Thymus (tissue), 11 donors: ENCODE data around the gene RNF152. TPM values are rescaled to one million over a fixed set of nuclear protein-coding genes. Genes with fewer than 3 reads are reported as not detected.

Source experiments
- DNase-seq, 9 donors: peaks; one replicate each; pipeline ENCODE4 v3.0.0-alpha.2; 2013; ENCODE audit warnings: low spot score in 9 of 9, low read depth in 6 of 9, missing footprints in 1 of 9
- H3K27ac ChIP-seq, 2 donors: one replicate each; pipeline ENCODE4 v1.5.1; 2013; ENCODE audit warnings: control low read depth in 1 of 2, low read depth in 1 of 2, low read length in 1 of 2, mild to moderate bottlenecking in 1 of 2, moderate library complexity in 1 of 2
- H3K27me3 ChIP-seq, 2 donors: one replicate each; pipeline ENCODE4 v1.5.1; 2013; ENCODE audit warnings: low read length in 1 of 2; ENCODE audit not compliant: control insufficient read depth in 2 of 2, insufficient read depth in 1 of 2
- H3K36me3 ChIP-seq, 2 donors: one replicate each; pipeline ENCODE4 v1.5.1; 2013; ENCODE audit warnings: low read length in 1 of 2, mild to moderate bottlenecking in 1 of 2, moderate library complexity in 1 of 2; ENCODE audit not compliant: control insufficient read depth in 2 of 2, insufficient read depth in 2 of 2
- H3K4me1 ChIP-seq, 2 donors: one replicate each; pipeline ENCODE4 v1.5.1; 2013; ENCODE audit warnings: low read length in 2 of 2; ENCODE audit not compliant: control insufficient read depth in 2 of 2, insufficient read depth in 2 of 2
- H3K4me3 ChIP-seq, 2 donors: one replicate each; pipeline ENCODE4 v1.5.1; 2013; ENCODE audit warnings: low read length in 2 of 2, control low read depth in 1 of 2, mild to moderate bottlenecking in 1 of 2
- H3K9me3 ChIP-seq, 2 donors: one replicate each; pipeline ENCODE4 v1.5.1; 2013; ENCODE audit warnings: low read length in 1 of 2, mild to moderate bottlenecking in 1 of 2; ENCODE audit not compliant: control insufficient read depth in 2 of 2, insufficient read depth in 1 of 2
- WGBS: extraction: QIAGEN DNeasy Blood & Tissue Kit; methylation state at CpG from one replicate; pipeline ENCODE4 v1.1.7; 2013; 5-methylcytosine and 5-hydroxymethylcytosine counted together
- polyA plus RNA-seq: library from polyadenylated mRNA; stranded (reverse); fragments of 200-250 nt; gene quantifications from one replicate; pipeline ENCODE4 v1.2.3, GENCODE V29; 2013
- total RNA-seq: library from RNA; stranded (reverse); fragments of 120-200 nt; gene quantifications from one replicate; pipeline ENCODE4 v1.2.4, GENCODE V29; 2013
- donor health status: healthy.

RNF152 gene
- total and polyA plus RNA-seq, 2 donors = 0.85 to 1.0 TPM

GRCh38 chr18:61889541-61889940 is 3.3 kb downstream of the RNF152 start:
- no peak overlapping the region for H3K27ac ChIP-seq

GRCh38 chr18:61888622-61889021 is 4.2 kb downstream of the RNF152 start:
- H3K4me3 ChIP-seq = no peak overlapping the region
- no peaks in the 10 kb centered on the region for H3K36me3 ChIP-seq
- no peak for DNase-seq
- H3K4me1 ChIP-seq = peaks cover 5% of the 10 kb centered on the region in 2 donors
- WGBS = 91% methylated on average over 5 of the region's 5 CpGs
- no peak overlapping the region for H3K27ac ChIP-seq
- peaks cover 0 to 4% of the 10 kb centered on the region in 2 donors for H3K9me3 ChIP-seq
- peaks cover 24 to 42% of the 10 kb centered on the region in 2 donors for H3K27me3 ChIP-seq

More at GRCh38 chr18:61889541-61889940, 3.3 kb downstream of the RNF152 start:
- Histone ChIP-seq H3K4me1 (peaks cover 5 to 7% of the 10 kb centered on the region in 2 donors), H3K27me3 (peaks cover 32 to 50% of the 10 kb centered on the region in 2 donors), H3K9me3 (peaks cover 0 to 4% of the 10 kb centered on the region in 2 donors), H3K4me3 (no peak overlapping the region), H3K36me3 (no peaks in the 10 kb centered on the region)
- WGBS = 91% methylated on average over 1 of the region's 1 CpG
- DNase-seq = no peak

GRCh38 chr18:61887838-61888237 is 5.0 kb downstream of the RNF152 start:
- WGBS = 98% methylated on average over 6 of the region's 6 CpGs
- H3K4me1 ChIP-seq = no peaks in the 10 kb centered on the region
- no peak overlapping the region for H3K4me3 ChIP-seq
- no peak for DNase-seq
- H3K27ac ChIP-seq = no peak overlapping the region
- H3K36me3 ChIP-seq = no peaks in the 10 kb centered on the region
- no peaks in the 10 kb centered on the region for H3K9me3 ChIP-seq
- H3K27me3 ChIP-seq = peaks cover 17 to 34% of the 10 kb centered on the region in 2 donors

GRCh38 chr18:61883547-61883946 is 9.3 kb downstream of the RNF152 start:
- no peaks in the 10 kb centered on the region for H3K4me1 ChIP-seq
- no peaks in the 10 kb centered on the region for H3K36me3 ChIP-seq
- 90% methylated on average over 2 of the region's 2 CpGs for WGBS
- no peak overlapping the region for H3K4me3 ChIP-seq
- DNase-seq = no peak
- no peak overlapping the region for H3K27ac ChIP-seq
- H3K9me3 ChIP-seq = no peaks in the 10 kb centered on the region
- no peaks in the 10 kb centered on the region for H3K27me3 ChIP-seq

- no peak for DNase-seq
- Histone ChIP-seq H3K4me1 (no peaks in the 10 kb centered on the region), H3K27ac (no peak overlapping the region), H3K27me3 (no peaks in the 10 kb centered on the region), H3K4me3 (no peak overlapping the region), H3K36me3 (no peaks in the 10 kb centered on the region), H3K9me3 (no peaks in the 10 kb centered on the region)
- WGBS = 97% methylated on average over 4 of the region's 4 CpGs
Observed at GRCh38 chr18:61882296-61883004, 10.4 kb downstream of the RNF152 start.

GRCh38 chr18:61876899-61877298 is 15.9 kb downstream of the RNF152 start:
- no peak overlapping the region for H3K27ac ChIP-seq
- no peaks in the 10 kb centered on the region for H3K27me3 ChIP-seq
- no peak overlapping the region for H3K4me3 ChIP-seq
- no peak for DNase-seq
- H3K4me1 ChIP-seq = no peaks in the 10 kb centered on the region
- H3K36me3 ChIP-seq = no peaks in the 10 kb centered on the region
- 96% methylated on average over 4 of the region's 4 CpGs for WGBS
- H3K9me3 ChIP-seq = no peaks in the 10 kb centered on the region

- H3K27ac ChIP-seq = no peak overlapping the region
Observed at GRCh38 chr18:61870151-61870550, 22.7 kb downstream of the RNF152 start.

GRCh38 chr18:61869636-61870035 is 23.2 kb downstream of the RNF152 start:
- Histone ChIP-seq H3K4me3 (no peak overlapping the region), H3K9me3 (no peaks in the 10 kb centered on the region), H3K36me3 (no peaks in the 10 kb centered on the region), H3K4me1 (peaks cover 0 to 2% of the 10 kb centered on the region in 2 donors), H3K27ac (no peak overlapping the region), H3K27me3 (no peaks in the 10 kb centered on the region)
- 94% methylated on average over 4 of the region's 4 CpGs for WGBS
- DNase-seq = no peak

More at GRCh38 chr18:61870151-61870550, 22.7 kb downstream of the RNF152 start:
- H3K36me3 ChIP-seq = no peaks in the 10 kb centered on the region
- H3K4me3 ChIP-seq = no peak overlapping the region
- H3K9me3 ChIP-seq = no peaks in the 10 kb centered on the region
- 81% methylated on average over 8 of the region's 8 CpGs for WGBS
- no peak for DNase-seq
- H3K4me1 ChIP-seq = peaks cover 0 to 2% of the 10 kb centered on the region in 2 donors
- no peaks in the 10 kb centered on the region for H3K27me3 ChIP-seq

- 90% methylated on average over 3 of the region's 3 CpGs for WGBS
- no peak overlapping the region for H3K27ac ChIP-seq
Observed at GRCh38 chr18:61865466-61866175, 27.2 kb downstream of the RNF152 start.

More at GRCh38 chr18:61865466-61866175, 27.2 kb downstream of the RNF152 start:
- Histone ChIP-seq H3K36me3 (no peaks in the 10 kb centered on the region), H3K4me3 (no peak overlapping the region), H3K9me3 (no peaks in the 10 kb centered on the region), H3K4me1 (peaks cover 0 to 2% of the 10 kb centered on the region in 2 donors), H3K27me3 (no peaks in the 10 kb centered on the region)
- DNase-seq = no peak
